ENCODE data around the gene PSME3.
A peak's percentile ranks its signal among the peaks of the same experiment; 100 is the strongest.

Gene PSME3

DNA sequence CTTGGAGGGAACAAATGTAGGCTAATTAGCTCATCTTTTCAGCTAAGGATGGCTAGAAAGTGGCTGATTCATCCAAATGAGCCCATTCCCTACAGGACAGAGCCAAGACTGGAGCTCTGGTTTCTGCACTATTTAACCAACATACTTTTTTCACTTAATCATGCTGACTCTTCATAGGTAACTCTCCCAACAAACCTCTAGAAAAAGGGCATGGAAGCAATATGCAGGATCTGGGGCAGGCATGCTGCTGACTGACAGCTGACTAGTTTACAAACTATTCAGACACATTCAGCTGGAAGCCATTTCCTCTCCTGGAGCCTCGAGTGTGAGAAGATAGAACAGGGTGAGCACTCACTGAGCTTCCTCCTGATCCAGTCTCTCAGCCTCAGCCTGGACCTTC, 15.3 kb upstream of the PSME3 start:
- no peak for DNase-seq

DNA sequence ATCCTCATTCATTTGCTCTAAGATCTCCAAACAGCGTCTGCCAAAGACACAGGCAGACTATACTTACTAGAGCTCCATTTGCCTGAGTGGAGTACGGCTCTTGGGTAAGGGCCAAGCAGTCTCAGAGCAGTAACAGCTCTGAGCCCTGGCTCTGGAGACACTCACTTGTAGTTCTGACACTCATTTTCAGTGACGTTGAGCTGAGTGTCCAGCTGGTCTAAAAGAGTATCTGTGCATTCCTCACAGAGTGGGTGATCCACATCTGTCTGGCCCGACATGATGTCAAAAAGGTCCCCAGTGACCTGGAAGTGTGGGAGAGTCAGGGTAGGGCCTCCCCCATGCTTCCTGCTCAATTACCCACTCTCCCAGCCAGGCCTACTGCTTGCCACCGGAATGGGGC, 14.8 kb upstream of the PSME3 start:
- DNase-seq = no peak

DNA sequence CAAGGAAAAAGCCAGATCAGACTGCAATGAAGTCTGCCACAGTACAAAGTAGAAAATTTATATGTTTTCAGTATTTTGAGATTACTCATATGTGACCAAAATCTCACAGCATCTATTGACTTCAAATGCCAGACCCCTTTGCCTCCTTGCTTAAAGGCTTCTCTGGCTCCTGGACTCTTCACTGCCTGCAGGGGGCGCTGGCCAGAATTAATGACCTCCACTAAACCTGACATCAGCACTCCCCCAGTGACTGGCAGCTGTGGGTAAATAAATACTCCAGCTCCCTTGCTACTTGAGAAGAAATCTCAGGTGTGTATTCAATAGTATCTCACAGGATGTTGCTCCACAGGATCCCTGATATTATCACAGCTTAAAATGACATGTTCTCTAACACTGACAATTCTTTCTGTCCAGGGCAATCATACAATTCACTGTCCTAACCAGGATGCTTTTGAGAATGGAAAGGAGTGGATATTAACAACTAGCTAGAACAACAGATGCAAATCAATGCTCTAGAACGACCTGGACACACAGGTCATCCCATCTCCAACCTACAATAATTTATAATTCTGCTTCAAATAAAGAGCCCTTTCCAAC, 13.2 kb upstream of the PSME3 start:
- DNase-seq = peak in 7 of 51 donors; percentile 4 to 29 (median 10)

DNA sequence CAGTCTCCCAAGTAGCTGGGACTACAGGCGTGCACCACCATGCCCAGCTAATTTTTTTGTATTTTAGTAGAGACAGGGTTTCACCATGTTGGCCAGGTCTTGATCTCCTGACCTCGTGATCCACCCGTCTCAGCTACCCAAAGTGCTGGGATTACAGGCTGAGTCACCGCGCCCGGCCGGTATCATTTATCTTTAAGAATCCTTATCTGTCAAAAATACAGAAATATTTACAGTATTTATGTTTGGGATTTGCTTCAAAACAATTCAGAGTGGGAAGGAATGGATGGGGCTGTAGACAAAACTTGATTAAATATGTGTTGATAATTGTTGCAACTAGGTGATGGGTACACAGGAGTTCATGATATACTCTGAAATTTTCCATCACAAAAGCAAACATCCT, 12.0 kb upstream of the PSME3 start:
- DNase-seq = no peak

DNA sequence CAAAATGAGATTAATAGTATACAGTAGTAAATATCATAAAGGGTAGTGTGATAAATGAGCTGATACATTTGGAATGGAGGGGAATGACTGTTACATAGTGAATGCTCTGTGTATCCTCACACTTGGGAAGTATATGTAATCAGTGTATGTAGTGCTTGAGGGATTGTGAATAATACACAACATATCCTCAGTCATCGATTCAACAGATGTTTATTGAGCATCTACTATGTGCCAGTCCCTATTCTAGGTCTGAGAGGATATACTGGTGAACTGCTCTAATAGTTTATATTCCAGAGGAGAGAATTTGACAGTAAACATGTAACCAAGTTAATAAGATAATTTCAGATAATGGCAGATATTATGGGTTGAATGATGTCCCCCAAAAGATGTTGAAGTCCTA, 5.7 kb upstream of the PSME3 start:
- DNase-seq = no peak

DNA sequence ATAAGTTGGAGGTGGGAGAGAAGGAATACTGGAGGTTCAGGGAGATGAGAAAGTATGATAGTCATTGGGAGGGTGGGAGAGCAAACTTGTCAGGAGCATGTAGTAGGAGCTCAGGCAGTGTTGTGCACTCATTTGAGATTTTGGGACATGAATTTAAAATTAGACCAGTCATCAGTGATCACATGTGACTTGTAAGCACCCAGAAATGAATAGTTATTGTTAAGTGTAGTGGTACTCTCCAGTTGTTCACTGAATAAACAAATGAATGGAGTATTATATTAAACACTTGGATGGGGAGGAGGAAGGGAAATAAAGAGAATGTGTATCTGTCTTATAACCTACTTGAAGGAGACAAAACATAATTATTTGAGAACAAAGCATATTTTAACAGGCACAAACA, 2.2 kb upstream of the PSME3 start:
- DNase-seq = no peak

DNA sequence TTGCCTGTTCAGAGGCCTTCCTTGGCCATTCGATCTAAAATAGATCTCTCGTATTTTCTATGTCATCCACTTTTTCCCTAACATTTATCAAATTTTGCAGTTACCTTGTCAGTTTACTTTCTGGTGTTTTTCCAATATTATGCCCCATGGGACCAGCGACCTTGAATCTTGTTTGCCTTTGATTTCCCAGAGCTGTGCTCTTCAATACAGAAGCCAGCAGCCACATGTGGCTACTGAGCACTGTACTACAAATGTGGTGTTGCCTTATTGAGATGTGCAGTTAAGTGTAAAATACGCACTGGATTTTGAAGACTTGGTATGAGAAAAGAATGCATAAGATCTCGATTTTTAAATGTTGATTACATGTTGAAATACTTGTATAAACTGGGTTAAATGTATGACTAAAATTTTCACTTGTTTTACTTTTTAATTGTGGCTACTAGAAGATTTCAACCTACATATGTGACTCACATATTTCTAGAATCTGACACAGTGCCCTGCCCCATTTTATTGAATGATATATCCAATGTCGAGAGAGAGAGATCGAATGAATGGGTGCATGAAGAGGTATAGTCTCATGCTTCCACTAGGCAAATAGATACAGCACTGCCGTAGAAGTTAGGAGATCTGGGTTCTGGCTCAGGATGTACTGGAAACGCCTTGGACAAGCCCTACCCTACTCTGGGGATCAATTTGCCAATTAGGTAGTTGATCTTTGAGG, 824 bp upstream of the PSME3 start:
- no peak for DNase-seq

DNA sequence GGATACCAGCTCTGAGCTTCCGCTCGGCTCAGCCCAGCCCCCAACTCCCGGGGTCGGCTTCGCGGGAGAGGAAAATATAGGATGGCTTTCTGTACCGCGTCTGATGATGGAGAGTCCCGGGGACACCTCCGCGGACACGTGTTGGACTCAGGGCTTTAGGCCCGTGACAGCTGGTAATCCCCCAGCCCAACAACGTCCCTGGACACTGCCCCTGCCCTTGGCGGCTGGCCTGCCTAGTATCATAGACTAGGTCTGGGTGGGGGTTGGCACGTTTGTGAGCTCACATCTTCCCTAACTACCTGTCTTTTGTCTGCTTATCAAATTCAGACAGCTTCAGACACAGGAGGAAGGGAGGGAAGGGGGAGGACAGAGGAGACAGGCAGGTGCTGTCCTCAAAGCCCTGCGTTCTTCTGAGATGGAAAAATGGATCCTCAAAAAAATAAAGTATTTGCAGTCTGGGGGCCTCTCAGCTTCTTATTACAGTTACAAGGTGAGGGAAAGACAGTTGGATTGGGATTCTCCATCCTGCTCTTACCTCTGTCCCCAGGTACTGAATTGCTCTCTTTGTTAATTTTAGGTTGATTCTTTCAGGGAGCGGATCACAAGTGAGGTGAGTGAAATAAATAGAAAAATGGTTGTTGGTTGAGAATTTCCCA, 698 bp downstream of the PSME3 start:
- DNase-seq = no peak

DNA sequence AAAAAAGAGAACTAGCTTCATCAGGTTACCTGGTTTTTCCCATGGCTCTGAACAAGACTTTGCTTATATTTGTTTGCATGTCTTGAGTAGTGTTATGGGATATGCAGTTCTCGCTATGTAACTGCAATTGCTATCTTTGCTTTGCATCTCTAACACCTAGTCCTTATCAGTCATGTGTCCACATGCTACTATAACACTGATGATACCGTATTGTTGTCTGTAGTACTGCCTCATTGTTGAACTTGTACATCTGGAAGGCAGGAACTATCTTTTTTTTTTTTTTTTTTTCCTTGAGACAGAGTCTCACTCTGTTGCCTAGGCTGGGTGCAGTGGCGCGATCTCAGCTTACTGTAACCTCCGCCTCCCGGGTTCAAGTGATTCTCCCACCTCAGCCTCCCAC, 2.5 kb downstream of the PSME3 start:
- no peak for DNase-seq

DNA sequence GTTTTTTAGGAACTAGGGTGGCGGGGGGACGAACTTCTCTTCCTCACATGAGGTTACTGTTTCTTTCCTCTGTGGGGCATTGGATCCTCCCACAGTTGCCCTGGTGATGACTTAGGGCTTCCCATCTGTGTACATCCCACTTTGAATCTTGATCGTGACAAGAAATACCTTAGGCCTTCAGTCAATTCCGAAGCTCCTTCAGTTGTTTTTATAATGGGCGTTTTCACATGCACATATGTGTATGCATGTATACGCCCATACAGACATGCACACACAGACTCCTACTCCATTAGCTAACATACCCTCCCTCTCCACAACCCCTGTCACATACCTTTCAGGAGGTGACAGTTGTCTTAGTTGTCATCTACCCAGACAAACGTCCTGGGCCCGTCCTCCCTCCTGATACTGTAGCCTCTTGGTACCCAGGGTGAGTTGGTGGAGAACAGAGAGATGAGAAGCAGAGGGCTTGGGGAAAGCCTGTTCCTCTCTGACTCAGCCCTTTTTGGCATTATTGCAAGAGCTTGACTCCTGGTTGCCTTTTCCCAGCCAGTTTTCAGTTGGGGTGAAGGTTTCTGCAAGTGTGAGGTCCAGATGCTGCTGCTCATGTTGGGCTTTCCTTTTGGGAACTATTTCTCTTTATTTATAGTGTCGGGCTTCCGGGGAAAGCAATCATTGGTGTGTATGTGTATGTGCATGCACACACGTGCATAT, 8.9 kb downstream of the PSME3 start:
- no peak for DNase-seq

DNA sequence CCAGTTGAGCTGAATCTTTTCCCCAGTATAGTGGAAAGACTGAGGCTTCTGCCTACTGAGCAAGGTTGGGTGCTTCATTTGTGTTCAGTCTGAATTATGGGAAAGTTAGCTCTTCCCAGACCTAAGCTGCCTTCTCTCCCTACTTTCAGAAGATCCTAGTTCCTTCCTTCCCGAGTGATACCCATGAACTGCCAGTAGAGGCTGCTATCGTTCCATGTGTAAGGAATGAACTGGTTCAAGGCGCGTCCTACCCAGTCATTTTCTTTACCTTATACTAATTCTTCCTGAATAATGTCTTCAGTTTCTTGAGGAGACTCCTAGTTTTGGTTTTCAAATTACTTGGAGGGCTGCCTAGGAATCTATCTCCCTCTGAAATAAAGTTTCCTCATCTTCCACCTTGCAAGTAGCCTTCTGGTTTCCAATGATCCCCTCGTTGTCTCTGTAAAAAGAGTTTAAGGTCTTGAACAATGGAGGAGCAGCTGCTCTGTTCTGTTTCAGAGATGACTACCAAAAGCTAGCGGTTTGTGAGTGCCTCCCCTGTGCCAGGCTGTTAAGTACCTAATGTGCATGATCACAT, 10.2 kb downstream of the PSME3 start:
- DNase-seq = peak in 18 of 51 donors; percentile 2 to 32 (median 12)

DNA sequence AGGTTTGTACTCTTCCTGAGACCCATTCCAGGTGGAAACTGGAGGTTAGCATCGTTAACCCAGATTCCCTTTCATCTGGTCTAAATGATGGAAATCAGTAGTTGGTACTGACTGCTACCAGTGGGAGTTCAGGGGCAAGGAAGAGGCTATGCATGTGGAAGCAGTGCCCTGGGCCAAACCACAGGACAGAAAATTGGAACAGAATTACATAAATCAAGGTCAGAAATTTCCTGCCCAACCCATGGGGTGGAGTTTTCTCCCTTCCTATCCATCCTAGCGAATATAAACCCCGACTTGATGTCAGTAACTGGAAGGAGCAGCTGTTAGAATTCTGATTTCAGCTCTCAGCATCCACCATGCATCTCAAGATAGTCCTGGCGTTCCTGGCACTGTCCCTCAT, 11.1 kb downstream of the PSME3 start, which contains the start of gene AOC2:
TSS of gene AOC2 (plus strand) at position 310 of the 400 bp plus-strand sequence. CDS start at position 357, 47 bp downstream.
- no peak for DNase-seq

DNA sequence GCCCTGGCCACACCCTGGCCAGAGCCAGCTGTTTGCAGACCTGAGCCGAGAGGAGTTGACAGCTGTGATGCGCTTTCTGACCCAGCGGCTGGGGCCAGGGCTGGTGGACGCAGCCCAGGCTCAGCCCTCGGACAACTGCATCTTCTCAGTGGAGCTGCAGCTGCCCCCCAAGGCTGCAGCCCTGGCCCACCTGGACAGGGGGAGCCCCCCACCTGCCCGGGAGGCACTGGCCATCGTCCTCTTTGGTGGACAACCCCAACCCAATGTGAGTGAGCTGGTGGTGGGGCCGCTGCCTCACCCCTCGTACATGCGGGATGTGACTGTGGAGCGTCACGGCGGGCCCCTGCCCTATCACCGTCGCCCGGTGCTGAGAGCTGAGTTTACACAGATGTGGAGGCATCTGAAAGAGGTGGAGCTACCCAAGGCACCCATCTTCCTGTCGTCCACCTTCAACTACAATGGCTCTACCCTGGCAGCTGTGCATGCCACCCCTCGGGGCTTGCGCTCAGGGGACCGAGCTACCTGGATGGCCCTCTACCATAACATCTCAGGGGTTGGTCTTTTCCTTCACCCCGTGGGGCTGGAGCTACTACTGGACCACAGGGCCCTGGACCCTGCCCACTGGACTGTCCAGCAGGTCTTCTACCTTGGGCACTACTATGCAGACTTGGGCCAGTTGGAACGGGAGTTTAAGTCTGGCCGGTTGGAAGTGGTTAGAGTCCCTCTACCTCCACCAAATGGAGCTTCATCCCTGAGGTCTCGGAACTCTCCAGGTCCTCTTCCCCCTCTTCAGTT, 11.8 kb downstream of the PSME3 start:
- DNase-seq = no peak

DNA sequence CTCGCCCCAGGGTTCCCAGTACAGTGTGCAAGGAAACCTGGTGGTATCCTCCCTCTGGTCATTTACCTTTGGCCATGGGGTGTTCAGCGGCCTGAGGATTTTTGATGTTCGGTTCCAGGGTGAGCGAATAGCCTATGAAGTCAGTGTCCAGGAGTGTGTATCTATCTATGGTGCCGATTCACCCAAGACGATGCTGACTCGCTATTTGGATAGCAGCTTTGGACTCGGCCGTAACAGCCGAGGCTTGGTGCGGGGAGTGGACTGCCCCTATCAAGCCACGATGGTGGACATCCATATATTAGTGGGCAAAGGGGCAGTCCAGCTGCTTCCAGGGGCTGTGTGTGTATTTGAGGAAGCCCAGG, 12.3 kb downstream of the PSME3 start:
- DNase-seq = no peak

DNA sequence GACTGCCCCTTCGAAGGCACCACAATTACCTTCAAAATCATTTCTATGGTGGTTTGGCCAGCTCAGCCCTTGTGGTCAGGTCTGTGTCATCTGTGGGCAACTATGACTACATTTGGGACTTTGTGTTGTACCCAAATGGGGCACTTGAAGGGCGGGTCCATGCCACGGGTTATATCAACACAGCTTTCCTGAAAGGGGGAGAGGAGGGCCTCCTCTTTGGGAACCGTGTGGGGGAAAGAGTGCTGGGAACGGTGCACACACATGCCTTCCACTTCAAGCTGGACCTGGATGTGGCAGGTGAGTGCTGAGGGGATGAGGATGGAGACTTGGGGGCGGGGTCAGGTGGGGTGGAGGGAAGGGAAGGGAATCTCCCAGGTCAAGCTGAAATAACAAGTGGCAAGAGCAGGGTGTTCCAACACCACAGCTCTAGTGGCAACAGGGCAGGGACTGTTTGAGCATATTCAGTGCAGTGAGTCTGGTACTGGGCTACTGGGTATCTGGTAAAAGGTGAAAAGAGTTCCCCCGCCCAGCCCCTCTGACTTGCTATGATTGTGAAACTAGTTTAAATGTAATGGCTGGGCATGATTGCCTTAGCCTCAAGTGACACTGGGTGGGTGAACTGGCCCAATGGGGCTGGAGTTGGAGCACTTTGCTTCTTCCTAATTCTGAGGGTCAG, 12.9 kb downstream of the PSME3 start:
- no peak for DNase-seq

DNA sequence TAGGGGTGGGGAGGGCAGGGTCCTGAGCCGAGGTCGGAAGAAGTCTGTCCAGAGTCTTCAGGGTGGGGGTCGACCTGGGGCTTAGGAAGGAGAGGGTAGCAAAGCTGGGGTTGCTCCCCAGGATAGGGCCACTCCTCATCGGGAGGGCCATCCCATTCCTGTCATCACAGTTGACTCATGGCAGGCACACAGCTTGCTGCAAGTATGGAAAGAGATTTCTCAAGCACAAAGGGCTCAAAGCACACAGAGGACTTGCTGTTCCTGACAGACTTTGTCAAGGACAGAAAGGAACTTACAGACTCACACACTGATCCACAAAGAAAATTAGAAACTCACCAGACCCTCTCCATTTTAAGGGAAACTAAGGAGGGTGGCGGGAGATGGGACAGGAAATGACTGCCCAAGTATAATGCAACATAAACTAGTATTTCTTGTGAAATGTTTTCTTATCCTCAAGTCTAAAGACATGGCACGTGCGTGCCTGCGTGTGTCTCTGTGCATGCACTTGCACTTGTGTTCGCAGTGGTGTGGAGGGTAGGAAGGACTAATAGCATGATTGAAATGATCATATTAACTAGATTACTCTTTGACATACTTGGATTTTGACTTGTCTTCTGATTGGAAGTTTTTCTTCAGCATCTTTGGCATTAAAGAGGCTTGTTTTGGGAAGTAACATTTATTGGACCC, 13.5 kb downstream of the PSME3 start:
- no peak for DNase-seq

DNA sequence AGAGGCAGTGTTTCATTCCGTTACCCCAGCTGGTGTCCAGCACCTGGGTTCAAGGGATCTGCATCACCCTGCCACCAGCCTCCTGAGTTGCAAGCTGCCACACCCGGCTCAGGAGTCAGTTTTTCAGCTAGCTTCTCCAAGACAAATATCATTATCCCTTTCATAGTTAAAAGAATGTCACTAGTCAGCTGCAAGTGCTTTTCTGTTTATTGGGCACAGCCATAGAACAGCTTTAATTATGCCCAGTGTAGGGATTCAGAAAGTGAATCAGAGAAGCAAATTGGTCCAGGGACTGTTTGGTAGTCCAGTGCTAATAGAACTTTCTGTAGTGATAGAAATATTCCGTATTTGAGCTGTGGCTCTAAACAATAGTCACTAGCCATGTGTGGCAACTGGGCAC, 14.9 kb downstream of the PSME3 start:
- no peak for DNase-seq

DNA sequence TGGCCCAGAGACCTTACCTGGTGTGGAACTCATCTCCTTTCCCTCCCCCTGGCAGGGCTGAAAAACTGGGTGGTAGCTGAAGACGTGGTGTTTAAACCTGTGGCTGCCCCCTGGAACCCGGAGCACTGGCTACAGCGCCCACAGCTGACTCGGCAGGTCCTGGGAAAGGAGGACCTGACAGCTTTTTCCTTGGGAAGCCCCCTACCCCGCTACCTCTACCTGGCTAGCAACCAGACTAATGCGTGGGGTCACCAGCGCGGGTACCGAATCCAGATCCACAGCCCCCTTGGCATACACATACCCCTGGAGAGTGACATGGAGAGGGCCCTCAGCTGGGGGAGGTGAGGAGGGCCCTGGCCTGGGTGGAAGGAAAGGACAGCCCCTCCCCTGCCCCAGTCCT, 15.8 kb downstream of the PSME3 start:
- no peak for DNase-seq

DNA sequence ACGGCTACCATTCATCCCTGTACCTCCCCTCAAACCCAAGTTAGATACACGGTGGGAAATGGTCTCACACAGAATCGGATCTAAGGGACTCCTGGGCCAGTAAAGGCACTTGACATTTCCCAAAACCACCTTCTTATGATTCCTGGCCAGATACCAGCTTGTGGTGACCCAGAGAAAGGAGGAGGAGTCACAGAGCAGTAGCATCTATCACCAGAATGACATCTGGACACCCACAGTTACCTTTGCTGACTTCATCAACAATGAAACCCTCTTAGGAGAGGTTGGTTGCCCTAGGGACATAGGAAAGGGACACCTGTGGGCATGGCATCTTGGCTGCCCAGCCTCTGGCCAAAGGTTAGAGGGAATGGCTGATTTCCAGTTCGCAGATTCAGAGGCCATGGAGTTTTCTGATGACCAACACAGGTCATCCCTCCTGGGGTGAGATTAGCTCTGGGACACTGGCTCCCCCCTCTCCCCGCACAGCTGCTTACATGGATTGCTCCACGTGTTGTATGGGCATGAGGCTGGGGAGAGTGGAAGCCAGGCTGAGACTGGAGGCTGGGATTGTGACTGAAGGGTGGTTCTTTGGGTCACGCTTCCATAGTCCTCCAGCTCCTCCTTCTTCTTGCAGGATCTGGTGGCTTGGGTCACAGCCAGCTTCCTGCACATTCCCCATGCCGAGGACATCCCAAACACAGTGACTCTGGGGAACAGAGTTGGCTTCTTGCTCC, 16.4 kb downstream of the PSME3 start:
- DNase-seq = no peak

All from hypothalamus (tissue), 51 donors.